Fibroblast of peridontal ligament (primary cell): Measurements from ENCODE around the gene GABBR1.

Source experiments
- DNase-seq: peaks from one replicate; pipeline ENCODE4 v3.0.0-alpha.2; 2010; ENCODE audit errors: extremely low read depth

Gene GABBR1

GRCh38 chr6:29527564-29527963 is 105.4 kb downstream of the GABBR1 start:
- DNase-seq, result no peak

DNA sequence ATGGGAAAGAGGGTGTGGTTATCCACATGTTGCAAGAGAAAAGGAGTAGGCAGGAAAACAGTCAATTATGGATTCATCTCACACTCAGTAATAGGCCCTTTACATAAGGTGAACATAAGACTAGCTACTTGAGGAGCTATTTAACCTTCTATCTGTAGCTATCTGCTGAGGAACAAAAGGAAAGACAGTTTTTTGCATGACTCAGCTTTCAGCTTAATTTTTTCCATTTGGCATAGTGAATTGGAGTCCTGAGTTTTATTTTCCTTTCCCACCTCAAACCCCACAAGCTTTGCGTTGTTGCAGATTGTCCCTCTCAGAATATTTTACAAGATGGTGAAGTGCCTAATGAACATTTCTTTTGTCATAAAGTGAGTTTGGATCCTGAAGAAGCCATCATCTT is 105.9 kb downstream of the GABBR1 start:
- no peak for DNase-seq

- no peak for DNase-seq
Observed at GRCh38 chr6:29525311-29525639, 107.7 kb downstream of the GABBR1 start.

DNA sequence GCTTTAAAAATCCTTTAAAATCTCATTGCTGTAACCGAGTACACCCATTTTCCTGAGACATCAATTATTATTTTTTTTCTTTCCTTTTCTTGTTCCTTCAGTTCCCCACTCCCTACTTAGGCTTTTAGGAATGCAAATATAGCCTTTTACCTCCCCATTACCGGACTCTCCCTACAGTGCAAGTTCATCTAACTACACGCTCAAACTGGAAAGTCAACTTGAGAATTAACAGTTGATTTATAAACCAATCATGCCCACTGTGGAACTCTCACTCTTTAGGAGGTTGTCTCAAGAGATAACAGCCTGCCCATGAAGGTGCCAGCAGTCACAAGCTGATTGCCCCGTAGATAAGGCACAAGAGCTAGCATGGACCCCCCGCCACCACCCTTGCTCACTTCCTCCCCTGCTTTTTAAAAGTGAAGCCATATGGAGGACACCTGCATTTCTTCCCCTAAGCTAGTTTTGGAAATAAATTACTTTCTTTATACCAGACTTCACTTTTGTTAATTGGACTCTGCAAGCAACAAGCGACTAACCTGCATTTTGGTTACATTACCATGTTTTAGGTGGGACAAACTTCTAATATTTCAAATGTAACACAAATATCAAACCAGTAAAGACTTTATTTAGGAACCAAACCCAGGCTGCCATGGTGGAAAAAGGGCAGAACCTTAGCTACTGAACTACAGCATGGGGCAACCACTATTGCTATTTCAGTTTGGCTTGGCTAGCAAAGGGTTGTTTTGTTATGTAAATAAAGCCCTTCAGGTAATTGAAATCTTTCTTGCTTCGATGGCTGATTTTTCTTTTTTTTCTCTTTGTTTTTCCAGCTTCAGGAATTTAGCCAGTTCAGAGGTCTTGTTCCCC is 108.3 kb downstream of the GABBR1 start:
- DNase-seq, result no peak

DNA sequence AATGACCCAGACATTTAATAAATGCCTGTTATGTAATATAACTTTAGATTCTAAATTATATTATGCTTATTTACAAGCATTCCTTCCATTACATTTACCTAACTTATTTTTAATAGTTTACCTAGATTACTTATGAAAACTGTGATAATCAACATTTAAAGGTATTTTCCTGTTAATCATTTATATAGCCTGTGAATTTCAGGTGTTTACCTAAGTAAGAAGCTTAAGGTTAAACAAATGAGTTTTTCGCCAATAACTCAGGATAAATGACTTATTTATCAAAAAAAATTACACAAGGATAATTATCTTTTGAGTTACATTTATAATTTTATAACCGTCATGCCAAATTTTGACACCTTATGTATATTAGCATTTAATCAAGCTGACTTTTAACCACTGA is 108.9 kb downstream of the GABBR1 start:
- no peak for DNase-seq

GRCh38 chr6:29522227-29522626 is 110.8 kb downstream of the GABBR1 start:
- no peak for DNase-seq

DNA sequence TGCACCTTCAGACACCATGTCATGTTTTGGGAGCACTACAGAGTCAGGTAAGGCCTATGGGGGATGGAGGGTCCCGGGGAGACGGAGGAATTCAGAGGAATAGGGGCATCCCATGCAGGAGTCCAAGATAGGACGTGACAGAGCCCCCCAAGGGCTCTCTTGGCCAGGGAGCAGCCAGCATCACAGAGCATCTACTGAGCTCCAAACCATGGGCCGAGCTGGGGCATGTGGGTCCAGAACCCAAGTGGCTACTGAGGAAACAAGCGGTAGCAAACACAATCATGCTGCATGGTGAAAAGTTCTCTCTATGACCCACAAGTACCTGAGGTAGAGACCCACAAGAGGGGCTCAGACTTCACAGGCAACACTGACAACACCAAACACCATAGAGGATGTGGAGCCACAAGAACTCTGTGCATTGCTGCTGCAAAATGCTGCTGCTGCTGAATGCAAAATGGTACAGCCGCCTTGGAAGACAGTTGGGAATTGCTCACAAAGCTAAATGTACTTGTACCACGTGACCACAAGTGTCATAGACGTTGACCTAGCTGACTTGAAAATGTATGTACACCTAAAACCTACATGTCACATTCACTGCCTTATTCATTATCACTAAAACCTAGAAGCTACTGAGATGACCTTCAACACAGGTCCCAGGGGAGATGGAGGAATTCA is 111.8 kb downstream of the GABBR1 start:
- DNase-seq, result no peak

DNA sequence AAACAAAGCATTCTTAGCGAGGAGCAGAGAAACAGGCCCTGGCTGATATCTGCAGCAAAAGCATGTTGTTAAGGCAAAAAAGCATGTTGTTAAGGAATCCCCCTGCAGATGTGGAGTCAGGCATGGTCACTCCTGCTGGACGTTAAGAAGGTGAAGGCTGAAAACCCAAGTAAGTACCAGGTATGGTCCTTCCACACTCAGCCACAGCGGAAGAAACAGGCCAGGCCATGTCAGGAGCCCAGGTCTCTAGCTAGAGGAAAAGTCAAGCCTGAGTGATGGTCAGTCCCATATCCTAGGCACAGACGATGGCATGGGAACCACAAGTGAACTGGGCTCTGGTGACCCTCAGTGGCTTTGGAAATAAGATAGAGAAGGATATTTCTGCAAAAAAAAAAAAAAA is 112.8 kb downstream of the GABBR1 start:
- no peak for DNase-seq

DNA sequence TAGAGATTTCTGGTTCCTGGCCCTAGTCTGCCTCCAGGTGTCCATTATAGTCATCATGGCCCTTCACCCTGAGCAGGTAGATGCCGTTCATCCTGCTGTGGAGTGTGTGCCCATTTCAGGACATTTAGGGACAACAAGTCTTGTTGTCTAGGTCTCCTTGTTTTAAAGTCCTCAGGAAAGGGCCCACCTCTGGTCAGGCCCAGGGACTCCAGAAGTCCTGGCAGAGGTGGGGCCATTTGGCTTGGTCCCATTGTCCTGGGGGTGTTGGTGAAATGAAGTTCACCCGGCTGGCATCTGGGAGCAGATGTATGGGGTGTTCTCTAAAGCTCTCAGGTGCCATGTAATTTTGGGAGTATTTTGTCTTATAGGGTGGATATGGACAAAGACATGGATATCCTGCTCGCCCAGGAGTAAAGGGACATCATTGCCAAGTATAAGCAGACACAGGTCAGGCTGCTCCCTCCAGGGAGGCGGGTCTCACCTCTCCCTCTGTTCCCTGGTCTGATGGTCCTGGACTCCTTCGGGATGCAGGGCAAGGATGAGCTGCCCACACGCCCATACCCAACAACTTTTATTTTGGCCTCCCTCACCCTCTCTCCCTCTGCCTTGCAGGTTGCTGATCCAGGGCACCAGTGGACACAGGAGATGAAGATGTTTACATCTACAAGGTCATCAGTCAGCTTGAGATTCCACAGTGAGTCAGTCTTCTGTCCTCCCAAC is 113.5 kb downstream of the GABBR1 start:
- no peak for DNase-seq

DNA sequence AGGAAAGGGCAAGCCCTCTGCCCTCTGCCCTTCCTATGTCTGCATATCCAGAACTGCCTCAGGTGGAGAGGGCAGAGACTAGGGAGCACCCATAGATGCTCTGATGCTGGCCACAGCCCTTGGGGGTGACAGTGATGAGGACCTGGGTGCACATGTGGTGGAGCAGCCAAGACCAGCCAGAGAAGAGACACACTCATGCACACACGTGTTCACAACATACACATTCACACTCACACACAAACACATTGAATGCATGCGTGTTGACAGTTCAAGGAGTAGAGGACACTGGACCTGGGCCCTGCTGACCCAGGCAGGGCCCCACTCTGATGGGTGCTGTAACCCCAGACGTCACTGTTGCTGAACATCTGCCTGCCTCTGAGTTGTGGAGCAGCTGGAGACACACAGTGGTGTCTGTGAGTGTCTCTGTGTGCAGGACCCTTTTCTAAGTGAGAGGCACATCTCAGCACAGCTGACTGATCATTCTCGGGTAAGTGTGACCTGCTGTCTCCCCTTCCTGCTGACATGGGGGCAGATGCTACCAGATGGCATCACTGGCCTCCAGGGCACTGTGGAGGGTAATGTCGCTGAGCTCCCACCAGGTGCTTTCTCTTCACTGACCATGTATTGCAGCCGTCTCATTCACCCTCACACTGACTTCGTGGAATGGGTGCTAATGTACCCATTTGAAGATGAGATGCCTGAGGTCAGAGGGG is 115.1 kb downstream of the GABBR1 start:
- no peak for DNase-seq

DNA sequence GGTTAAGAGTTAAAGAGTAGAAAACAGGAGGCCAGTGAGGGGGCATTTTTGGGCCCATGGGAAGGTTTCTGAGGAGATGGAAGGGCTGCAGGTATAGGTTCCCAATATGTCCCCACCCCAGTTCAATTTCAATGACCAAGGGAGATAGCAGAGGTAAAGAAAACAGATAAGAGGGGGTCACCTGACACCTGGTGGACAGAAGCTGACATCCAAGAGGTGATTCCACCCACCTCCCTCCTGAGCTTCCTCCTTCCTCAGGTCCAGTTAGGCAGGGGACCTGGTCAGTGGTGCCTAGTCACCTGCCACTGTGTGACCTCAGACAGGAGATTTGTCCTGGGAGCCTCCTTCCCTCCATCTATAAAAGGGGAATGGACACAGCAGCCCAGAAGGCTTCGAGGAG is 115.7 kb downstream of the GABBR1 start:
- DNase-seq, result no peak

DNA sequence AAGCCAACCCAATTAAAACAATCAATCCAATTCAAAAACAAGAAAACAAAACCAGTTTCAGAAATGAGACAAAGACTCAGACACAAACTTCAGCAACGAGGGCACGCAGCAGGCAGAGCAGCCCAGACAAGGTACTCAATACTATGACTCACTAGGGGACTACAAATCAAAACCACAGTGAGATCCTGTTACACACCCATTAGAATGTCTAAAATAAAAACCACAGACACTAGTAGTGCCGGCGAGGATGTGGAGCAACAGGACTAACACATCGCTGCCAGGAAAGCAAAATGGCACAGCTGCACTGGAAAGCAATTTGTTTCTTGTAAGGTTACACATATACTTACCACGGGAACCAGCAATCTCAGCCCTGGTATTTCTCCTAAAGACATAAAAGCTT is 116.9 kb downstream of the GABBR1 start:
- DNase-seq, result peak; percentile 25

DNA sequence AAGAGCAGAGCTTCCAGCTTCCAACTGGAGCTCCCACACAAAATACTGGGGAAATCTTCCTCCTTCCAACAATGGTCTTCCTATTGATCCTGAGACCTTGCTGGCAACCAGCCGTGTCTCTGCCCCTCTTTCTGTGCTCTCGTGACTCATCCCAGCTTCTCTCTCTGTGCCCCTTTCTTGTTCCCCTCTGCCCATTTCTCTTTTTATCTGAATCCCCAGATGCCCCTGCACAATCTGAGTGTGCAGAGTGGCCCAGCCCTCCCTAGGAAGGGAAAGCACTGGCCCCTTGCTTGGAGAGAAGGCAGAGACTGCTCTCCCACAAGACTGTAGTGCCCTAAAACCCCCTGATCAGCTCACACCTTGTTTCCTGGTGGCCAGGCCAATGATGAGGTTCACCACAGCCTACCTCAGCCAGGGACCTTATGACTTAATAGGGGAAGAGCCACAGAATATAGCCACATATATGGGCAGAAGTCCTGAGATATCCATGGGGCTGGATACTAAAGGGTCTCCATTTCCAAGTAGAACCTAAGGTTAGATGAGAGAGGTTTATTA is 122.2 kb downstream of the GABBR1 start:
- DNase-seq, result no peak

DNA sequence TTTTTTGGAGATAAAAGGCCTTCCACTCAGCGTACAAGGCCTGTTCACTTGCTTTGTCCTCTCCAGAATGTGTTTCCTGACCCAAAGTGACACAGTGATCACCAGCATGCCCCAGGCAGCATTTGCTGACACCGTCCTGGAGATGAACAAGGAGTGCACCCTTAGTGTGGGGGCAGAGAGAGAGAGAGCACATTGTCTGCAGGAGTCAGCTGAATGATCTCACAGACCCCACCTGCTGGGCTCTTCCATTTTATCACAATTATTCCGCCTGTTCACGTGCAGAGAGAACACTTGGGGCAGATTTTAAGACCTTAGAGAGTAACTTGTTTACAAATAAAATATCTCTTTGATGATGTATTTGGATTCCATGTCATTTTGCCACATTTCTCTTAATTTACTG is 122.8 kb downstream of the GABBR1 start:
- no peak for DNase-seq
